ENCODE results near the gene TNFRSF17.
"Not testable (repeated sequence)": the region's sequence is repeated elsewhere in the genome, so short reads cannot be mapped to it uniquely, and the experiment has no call there.

The TNFRSF17 gene

DNA sequence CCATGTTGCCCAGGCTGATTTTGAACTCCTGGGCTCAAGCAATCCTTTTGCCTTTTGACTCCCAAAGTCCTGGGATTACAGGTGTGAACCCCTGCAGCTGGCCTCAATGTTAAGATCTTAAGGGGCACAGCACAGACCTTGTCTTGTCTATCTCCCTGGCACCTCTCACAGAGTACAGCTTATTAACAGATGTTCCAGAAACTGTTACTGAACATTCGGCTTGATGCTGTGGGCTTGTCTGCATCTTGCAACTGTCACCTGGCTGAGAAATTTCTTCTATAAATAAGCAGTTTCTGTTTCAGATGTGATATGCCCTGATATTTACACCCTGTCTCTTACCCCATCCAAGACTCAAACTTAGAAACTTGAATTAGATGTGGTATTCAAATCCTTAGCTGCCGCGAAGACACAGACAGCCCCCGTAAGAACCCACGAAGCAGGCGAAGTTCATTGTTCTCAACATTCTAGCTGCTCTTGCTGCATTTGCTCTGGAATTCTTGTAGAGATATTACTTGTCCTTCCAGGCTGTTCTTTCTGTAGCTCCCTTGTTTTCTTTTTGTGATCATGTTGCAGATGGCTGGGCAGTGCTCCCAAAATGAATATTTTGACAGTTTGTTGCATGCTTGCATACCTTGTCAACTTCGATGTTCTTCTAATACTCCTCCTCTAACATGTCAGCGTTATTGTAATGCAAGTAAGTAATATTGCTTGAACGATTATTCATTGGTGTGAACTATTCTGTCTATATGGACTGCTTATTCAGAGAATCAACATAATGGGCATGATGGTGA is at the start of gene TNFRSF17:
Gene TNFRSF17 (plus strand): TSS at position 450 of the 791 bp plus-strand sequence. CDS start 115 bp downstream, at position 565.
- no peak for DNase-seq

DNA sequence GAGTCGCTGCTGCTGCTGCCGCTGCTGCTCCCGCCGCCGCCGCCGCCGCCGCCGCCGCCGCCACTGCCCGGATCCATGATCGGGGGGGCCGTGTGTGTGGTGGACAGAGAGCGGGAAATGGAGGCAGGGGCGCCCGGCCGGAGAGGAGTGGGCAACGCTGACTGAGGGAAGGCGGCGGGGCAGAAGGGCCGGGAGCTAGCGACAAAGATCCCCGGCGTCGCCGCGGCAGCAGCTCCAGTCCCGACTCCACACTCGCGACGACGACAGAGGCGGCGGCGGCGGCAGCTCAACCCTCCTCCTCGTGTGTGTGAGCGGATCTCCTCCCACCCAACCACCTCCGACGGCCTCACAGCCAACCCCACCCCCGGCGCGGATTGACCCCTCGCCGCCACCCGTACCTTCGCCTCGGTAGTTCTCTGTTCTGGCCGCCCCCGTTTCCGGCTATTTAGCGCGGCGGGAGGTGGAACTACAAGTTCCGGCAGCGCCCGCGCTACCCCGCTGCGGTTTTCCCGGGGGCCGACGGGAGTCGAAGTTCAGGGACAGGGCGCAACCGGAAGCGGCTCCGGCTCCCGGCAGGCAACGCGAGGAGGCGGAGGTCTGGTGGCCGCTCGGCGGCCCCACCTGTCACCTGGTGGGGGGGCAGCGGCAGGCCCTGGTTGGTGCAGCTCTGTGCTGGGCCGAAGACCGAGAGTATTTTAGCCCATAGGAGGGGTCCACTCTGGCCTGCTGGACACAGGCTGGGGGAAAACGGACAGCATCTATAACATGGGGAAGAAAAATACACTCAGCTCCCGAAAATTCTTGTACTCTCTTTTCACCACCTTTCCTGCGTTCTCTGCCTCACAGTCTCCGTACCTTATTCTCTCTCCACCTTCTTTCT is 49.1 kb upstream of the TNFRSF17 start, which contains the start of gene GSPT1:
Gene GSPT1 (minus strand): TSS at position 313 of the 880 bp plus-strand sequence. CDS start 236 bp downstream, at position 77.
- peak; percentile 99 for DNase-seq

DNA sequence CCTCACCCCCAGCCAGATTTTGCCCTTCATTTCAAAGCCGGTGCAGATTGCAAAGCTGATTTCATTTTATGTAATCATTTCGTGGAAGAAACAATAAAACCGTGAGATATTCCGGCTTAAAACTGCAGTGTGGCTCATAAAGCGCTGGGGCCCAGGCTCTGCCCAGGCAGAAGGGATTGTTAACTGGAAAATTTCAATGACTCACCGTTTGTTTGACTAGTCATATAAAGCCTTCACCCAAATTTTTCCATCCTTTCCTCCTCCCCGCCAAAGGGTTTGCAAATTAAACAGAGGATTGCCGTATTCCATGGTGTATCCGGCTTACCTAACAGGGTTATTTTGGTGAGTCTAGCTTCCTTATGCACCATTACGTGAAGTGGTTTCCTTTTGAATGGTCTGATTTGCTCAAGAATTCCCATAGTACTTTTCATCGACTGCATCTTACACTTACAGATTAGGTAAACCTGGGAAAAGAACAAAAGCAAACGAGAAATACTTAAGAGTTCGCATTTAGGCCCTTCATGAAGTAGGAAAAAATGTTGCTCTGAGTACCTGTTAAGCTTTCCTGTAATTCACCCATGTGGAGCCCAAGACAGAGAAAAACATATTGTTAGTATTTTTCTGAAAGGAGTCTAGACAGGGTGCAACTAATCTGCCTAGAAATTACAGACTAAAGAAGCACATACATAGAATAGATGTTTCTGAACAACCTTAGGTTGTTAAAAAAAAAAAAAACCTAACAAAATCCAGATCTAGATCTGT is 48.3 kb upstream of the TNFRSF17 start:
- DNase-seq: no peak

DNA sequence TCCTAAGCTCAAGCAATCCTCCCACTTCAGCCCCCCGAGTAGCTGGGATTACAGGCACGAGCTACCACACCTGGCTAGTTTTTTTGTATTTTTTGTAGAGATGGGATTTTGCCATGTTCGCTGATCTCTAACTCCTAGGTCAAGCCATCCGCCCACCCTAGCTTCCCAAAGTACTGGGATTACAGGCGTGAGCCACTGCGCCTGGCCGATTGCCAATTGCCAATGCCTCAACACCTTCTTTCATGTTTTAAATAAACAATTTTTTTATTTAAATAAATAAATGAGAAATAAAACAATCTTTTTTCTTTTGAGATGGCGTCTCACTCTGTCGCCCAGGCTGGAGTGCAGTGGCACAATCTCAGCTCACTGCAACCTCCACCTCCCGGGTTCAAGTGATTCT is 41.0 kb upstream of the TNFRSF17 start:
- not testable (repeated sequence) for DNase-seq

DNA sequence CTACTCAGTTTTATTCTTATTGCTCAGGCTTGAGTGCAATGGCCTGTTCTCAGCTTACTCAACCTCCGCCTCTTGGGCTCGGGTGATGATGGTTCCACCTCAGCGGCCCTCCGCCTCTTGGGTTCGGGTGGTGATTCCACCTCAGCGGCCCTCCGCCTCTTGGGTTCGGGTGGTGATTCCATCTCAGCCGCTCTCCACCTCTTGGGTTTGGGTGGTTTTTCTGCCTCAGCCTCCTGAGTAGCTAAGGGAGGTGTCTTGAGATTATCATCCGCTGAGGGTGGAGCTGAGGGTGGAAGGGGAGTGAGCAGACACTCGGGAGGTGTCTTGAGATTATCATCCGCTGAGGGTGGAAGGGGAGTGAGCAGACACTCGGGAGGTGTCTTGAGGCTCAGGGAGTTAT is 37.7 kb upstream of the TNFRSF17 start:
- DNase-seq: not testable (repeated sequence)

DNA sequence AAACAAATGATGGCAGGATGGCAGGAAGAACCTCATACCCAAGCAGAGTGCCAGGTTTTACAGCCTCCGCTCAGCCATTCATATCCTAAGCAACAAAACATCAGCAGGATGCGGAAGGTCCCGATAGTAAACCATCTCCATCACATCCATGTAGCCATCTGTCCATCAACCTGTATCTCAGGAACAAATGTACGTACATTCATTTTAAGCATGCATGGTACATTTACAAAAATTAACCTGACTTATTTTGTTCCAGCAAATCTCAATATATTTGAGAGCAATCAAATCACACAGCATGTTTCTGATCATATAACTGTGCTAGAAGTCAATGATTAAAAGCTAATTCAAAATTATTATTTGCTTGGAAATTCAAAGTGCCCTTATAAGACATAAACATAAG is 23.1 kb upstream of the TNFRSF17 start, which contains the start of gene NPIPB2:
Gene NPIPB2 (minus strand): TSS at position 101 of the 400 bp plus-strand sequence. CDS start 0 bp downstream, at position 101.
- DNase-seq: not testable (repeated sequence)

DNA sequence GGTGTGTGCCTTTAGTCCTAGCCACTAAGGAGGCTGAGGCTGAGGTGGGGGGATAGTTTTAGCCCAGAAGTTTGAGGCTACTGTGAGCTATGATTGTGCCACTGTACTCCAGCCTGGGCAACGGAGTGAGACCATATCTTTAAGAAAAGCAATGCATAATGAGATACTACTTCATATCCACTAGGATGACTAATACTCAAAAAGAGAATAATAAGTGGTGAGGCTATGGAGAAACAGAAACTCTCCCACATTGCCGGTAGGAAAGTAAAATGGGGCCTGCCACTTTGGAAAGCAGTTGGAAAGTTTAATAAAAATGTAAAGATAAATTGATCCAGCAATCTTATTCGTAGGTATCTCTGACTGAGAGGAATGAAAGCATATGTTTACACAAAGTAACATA is 18.6 kb upstream of the TNFRSF17 start:
- no peak for DNase-seq

DNA sequence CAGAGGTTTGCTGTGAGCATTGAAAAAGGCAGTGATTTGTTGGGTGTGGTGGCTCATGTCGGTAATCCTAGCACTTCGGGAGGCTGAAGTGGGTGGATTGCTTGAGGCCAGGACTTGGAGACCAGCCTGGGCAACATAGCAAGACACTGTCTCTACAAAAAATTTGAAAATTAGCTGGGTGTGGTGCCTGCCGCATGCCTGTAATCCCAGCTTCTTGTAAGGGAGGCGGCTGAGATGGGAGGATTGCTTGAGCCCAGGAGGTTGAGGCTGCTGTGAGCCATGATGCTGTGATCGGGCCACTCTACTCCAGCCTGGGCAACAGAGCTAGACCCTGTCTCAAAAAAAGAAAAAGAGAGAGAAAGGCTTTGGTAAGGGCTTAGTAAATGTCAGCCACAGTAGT is 16.2 kb upstream of the TNFRSF17 start:
- no peak for DNase-seq

DNA sequence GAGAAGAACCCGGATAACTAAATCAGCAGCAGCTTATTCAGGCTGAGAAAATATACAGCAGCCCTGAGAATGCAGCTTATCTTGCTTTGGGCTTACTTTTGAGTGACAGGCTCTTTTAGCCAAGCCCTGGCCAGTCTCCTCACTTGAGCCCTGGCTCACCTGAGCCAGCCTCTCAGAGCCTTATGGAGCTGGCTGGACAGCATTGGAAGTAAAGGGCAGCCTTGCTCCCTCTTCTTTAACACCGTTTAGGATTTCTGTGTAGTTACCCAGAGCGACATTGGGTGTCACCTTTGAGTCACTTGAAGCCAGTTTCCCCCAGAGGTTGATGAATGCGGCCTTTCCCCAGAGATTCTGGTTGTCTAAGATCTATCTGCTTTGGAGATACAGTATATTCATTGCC is 15.5 kb upstream of the TNFRSF17 start:
- peak in 1 of 2 donors; percentile 2 for DNase-seq

DNA sequence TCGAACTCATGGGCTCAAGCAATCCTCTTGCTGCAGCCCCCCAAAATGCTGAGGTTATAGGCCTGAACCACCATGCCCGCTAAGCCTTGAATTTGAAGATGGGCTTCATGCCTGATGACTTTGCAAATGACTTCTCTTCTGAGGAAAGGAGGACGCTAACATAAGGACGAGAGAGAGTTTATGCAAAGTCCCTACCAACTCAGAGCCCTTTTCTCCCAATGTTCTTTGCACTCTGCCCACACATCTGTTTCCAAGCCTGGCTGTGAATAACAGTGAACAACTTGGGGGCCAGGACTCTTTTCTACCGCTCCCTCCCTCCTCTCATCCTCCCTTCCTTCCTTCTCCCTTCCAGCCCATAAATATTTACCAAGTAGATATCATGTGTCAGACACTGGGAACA is 14.6 kb upstream of the TNFRSF17 start:
- DNase-seq: no peak

DNA sequence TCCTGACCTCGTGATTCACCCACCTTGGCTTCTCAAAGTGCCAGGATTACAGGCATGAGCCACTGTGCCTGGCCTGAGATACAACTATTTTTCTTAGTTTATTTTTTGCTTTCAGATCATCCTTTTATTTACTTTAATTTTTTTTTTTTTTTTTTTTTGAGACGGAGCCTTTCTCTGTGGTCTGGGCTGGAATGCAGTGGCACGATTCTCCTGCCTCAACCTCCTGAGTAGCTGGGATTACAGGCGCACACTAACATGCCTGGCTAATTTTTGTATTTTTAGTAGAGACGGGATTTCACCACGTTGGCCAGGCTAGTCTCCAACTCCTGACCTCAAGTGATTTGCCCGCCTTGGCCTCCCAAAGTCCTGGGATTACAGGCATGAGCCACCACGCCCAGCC is 11.4 kb upstream of the TNFRSF17 start:
- DNase-seq: not testable (repeated sequence)

DNA sequence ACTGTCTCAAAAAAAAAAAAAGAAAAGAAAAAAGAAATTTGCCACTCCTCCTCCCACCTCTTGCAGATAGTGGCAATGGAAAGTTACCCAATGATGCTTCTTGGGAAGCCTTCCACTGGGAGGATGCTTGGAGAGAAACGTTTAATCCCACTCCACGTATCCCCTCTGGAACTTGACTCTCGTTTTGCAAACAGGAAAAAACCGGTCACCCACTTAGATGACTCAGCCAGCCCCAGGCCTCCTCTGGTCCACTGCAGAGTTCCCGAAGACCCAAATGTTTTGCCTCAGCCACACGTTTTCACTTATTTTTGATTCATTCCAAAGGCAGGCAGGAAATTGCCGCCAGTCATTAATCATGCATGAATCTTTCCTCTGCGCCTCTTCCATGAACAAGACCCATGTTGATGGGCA is 9.3 kb upstream of the TNFRSF17 start:
- DNase-seq: no peak

DNA sequence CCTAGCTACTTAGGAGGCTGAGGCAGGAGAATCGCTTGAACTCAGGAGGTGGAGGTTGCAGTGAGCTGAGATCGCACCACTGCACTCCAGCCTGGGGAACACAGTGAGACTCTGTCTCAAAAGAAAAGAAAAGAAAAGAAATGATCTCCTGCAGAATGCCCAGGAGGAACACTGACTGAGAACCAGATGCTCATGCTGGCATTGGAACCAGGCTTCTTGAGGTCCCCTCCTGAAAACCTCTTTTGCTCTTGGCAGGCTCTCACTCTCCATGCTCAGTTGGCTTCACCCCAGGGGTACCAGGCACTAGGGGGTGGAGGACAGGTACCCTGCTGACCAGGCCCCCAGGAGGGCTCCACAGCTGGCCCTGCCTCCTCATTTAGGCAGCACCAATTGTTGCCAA is 8.5 kb upstream of the TNFRSF17 start:
- DNase-seq: no peak

DNA sequence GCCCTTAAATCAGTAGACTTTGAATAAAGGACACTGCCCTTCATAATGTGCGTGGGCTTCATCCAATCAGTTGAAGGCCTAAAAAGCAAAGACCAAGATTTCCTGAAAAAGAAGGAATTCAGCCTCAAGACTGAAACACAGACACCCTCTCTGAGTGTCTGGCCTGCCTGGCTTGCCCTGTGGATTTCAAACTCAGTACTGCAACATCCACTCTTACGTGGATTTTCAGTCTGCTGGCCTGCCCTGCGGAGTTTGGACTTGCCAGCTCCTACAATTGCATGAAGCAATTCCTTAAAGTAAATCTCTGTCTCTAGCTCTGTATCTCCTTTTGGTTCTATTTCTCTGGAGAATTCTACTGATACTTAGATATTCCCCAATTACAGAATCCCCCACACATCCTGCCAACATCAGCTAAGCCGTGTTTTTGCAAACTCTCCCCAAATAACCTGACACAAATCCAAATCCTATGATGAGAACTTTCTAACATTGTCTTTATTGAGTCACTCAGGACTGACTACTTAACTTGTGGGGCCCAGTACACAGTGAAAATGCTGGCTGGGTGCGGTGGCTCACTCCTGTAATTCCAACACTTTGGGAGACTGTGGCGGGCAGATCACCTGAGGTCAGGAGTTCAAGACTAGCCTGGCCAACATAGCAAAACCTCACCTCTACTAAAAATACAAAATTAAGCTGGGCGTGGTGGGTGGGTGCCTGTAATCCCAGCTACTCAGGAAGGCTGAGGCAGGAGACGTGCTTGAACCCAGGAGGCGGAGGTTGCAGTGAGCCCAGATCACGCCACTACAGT is 7.2 kb upstream of the TNFRSF17 start:
- DNase-seq: no peak

DNA sequence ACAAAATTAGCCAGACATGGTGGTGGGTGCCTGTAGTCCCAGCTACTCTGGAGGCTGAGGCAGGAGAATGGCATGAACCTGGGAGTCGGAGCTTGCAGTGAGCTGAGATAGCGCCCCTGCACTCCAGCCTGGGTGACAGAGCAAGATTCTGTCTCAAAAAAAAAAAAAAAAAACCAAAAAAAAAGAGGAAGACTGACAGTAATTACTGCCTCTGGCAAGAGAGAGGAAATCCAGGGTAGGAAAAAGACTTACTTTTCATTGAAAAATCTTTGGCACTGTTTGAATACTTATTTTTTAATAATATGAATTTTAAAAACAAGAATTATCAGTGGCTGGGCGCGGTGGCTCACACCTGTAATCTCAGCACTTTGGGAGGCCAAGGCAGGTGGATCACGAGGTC is 2.6 kb upstream of the TNFRSF17 start:
- DNase-seq: not testable (repeated sequence)

DNA sequence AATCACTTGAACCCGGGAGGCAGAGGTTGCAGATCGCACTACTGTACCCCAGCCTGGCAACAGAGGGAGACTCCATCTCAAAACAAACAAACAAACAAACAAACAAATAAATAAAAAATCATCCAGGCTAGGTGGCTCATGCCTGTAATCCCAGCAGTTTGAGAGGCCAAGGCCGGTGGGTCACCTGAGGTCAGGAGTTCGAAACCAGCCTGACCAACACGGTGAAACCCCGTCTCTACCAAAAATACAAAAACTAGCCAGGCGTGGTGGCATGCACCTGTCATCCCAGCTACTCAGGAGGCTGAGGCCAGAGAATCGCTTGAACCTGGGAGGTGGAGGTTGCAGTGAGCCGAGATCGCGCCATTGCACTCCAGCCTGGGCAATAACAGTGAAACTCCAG is 2.0 kb upstream of the TNFRSF17 start:
- DNase-seq: not testable (repeated sequence)

DNA sequence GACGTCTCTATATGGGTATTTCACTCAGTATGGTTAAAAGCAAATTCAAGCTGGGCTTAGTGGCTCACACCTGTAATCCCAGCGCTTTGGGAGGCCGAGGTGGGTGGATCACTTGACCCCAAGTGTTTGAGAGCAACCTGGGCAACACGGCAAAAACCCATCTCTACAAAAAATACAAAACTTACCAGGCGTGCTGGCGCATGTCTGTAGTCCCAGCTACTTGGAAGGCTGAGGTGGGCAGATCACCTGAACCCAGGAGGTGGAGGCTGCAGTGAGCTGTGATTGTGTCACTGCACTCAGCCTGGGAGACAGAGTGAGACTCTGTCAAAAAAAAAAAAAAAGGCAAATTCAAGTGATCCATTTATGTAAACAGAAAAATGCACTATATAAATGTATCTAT is 1.3 kb upstream of the TNFRSF17 start:
- DNase-seq: no peak

DNA sequence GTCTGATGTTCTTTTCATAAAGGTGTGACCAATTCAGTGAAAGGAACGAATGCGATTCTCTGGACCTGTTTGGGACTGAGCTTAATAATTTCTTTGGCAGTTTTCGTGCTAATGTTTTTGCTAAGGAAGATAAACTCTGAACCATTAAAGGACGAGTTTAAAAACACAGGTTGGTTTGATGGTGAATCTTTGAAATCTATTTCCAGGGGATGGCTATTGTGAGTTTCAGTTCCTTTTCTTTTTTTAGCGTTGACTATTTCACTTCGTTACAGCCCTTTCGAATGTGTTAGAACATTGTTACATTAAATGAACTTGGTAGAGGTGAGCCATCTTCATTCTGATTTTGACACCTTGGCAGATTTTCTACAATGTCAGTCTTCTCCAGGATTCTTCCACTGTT is 1.2 kb downstream of the TNFRSF17 start:
- DNase-seq: no peak

DNA sequence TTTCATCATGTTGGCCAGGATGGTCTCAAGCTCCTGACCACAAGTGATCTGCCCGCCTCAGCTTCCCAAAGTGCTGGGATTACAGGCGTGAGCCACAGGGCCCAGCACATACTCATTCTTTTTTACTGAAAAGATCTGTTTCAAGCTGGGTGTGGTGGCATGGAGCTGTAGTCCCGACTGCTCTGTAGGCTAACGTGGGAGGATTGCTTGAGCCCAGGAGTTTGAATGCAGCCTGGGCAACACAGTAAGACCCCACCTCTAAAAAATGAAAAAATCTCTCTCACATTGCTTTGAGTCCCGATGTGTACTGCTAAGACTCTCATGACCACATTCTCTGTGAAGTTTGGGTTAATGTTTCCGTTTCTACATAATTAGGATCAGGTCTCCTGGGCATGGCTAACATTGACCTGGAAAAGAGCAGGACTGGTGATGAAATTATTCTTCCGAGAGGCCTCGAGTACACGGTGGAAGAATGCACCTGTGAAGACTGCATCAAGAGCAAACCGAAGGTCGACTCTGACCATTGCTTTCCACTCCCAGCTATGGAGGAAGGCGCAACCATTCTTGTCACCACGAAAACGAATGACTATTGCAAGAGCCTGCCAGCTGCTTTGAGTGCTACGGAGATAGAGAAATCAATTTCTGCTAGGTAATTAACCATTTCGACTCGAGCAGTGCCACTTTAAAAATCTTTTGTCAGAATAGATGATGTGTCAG is 2.3 kb downstream of the TNFRSF17 start:
- DNase-seq: no peak

DNA sequence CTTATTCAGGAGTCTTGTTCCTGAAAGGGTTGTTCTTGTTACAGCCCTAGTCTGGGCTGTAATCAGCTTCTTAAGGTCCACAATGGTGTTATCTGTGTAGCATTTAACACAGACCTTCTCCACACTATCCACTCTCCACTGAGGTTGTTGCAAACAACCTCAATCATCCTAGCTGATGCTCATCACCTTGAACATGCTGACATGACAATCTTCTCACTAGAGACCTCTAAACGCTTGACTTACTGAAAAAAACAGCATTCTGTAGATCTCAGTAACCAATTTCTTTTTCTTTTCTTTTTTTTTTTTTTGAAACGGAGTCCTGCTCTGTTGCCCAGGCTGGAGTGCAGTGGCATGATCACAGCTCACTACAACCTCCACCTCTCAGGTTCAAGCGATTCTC is 3.6 kb downstream of the TNFRSF17 start:
- DNase-seq: no peak

DNA sequence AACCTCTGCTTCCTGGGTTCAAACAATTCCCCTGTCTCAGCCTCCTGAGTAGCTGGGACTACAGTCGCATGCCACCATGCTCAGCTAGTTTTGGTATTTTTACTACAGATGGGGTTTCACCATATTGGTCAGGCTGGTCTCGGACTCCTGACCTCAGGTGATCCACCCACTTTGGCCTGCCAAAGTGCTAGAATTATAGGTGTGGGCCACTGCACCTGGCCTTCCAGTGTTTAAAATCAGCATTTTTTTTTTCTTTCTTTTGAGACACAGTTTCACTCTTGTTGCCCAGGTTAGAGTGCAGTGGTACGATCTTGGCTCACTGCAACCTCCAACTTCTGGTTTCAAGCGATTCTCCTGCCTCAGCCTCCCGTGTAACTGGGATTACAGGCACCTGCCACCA is 5.3 kb downstream of the TNFRSF17 start:
- DNase-seq: not testable (repeated sequence)

All from stimulated activated CD4-positive, alpha-beta T cell treated with anti-CD3 and anti-CD28 coated beads, Interleukin-2, amount 100 ng/mL, for 24 hours (primary cell).